NCI-H146 (cell line): Measurements from ENCODE around the gene PKD2.

Source experiments
- DNase-seq: peaks from one replicate; lab custom pipeline; 2025; lab: John Stamatoyannopoulos, UW

The PKD2 gene

DNA sequence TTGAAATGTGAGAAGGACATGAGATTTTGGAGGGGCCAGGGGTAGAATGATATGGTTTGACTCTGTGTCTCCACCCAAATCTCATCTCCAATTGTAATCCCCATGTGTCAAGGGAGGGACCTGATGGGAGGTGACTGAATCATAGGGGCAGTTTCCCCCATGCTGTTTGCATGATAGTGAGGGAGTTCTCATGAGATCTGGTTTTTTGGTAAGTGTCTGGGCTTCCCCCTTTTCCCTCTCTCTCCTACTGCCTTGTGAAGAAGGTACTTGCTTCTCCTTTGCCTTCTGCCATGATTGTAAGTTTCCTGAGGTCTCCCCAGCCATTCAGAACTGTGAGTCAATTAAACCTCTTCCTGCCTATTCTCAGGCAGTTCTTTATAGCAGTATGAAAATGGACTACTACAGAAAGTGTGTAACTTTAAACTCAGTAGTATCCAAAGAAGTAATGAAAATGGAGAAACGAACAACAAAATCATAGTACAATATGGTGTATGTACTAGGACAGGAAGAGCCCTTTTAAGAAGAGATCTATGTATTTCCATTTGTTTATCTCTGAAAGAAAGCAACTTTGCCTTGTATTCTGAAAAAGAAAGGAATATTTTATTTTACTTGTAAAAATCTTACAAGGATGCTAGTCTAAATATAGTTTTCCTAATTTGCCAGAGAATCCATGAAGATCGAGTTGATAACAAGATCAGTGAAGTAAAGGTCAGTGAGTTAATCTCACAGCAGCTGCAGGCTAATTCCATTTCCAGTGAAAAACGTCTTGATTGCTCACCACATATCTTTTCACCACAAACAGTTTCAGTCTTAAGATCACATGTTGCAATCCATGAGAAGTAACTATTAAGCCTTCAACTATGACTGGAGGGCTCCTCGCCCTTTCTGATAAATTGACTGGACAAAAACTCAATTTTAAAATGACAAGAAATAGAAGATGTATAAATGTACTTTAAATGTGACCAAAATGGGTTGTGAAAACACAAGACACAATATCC lies 20.5 kb downstream of the PKD2 start:
- no peak for DNase-seq

DNA sequence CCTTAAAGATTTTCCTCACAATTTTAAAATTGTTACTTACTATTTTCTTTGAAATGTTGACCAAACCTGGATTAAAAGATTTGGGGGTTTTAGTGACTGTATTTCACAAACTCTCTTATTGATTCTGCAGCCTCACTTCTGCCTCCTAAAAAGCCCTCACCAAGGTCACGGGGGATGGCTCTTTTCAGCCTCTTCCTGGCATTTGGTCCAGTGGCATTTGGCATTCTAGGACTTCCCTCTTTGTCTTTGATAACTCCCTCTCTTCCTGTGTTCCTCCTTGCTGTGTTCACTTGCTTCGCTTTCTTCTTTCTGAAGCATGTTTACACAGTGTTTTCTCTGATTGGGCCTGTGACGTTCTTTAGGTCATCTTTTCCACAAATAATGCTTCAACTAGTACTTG lies 21.5 kb downstream of the PKD2 start:
- DNase-seq = no peak

DNA sequence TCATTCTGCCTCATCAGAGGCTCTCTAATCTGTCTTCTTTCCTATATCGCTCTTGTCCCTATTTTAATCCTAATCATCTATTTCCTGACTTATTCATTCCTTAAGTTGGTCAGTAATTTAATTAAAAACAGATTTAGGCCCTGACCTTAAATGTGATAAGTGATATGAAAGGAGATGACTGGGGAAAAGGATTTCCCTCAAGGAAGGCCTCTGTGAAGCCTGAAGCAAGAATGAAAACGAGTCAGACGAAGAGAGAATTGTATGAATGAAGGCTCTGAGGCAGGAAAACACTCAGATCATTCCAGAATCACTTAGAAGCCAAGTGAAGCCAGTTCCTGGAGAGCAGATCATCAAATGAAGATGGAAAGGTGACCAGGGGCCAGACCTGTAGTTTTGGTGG lies 22.1 kb downstream of the PKD2 start:
- no peak for DNase-seq

DNA sequence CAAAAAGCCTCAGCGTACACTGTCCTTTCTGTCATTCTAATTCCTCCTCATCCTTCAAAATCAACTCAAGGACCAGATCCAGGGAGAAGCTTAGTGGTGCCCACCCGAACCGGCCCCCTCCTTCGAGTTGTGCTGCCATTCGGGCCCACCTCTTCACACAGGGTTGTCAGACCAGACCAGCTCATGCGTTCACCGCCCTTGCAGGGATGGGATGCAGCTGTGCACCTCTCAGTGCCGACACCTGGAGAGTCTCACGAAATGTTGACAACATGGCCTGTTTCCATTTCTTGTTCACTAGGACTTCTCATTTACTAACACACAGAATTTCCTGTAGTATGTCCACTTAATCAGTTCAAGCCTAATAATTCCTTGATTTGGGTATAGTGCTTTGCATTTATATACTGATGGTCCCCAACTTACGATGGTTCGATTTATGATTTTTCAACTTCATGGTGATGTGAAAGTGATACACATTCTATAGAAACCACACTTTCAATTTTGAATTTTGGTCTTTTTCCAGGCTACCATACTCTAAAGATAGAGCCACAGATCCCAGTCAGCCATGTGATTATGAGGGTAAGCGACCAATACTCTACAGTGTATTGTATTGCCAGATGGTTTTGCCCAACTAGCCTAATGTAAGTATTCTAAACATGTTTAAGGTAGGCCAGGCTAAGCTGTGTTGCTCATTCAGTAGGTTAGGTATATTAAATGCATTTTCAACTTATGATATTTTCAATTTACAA lies 23.3 kb downstream of the PKD2 start:
- DNase-seq = no peak

DNA sequence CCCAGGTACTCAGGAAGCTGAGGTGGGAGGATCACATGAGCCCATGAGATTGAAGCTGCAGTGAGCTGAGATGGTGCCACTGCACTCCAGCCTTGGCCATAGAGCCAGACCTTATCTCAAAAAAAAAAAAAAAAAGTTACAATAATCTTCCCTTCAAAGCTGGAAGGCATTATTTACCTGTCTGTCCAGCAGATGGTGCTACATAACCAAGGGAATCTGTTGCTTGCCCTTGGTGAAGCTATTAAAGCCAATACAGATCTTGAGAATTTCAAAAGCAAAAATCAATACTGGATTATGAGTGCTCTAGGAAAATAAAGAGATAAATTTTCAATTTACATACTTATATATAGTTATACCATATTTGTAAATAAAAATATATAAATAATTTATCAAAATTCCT lies 25.9 kb downstream of the PKD2 start:
- DNase-seq = peak; percentile 32

DNA sequence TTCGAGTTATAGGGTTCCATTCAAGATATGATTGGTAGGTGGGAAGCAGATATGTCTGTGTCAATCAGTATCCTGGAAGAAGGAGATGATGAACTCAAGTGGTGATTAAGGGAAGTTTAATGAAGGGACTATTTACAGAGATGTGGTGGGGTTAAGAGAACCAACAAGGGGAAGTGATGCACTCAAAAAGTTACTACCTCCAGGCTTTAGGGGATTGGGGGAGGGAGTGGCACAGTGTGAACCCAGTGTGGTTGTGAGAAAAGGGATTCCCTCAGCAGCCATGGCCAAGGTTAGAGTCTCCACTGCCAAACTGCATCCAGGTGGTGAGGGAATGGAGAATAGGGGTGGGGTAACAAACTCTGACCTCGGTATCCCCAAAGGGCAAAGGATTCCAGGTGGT lies 27.9 kb downstream of the PKD2 start:
- no peak for DNase-seq

DNA sequence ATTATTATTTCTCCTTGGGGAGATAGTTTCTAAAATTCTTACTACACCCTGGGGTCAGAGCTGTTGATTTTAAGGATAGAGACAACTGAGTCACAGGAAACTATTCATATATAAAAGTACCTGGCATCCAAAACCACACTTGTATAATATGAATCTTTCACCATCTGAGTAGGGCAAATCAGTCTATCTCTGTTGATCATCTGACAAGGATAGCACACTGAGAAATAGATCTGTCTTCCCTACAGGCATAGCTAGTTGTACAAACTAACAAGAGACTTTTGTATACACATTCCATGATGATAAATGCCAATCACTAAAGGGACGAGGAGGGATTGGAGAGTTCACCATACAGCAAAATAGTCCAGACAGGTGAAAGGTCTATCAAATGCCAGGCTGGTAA lies 30.0 kb downstream of the PKD2 start:
- no peak for DNase-seq

DNA sequence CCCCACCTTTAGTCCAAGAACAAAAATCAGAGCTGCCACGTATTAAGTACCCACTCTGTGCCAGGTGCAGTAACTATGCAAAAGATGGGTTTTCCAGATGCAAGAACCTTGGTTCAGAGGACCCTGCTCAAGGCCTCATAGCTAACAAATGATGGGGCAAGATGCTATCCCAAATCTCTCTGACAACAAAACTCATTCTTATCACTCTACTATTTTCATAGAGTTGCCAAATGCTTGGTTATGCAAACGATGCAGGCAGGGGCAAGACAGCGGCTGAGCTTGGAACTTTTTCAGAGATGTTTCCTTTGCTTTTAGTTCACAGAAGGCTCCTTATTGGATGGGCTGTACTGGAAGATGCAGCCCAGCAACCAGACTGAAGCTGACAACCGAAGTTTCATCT lies 30.5 kb downstream of the PKD2 start:
- no peak for DNase-seq

DNA sequence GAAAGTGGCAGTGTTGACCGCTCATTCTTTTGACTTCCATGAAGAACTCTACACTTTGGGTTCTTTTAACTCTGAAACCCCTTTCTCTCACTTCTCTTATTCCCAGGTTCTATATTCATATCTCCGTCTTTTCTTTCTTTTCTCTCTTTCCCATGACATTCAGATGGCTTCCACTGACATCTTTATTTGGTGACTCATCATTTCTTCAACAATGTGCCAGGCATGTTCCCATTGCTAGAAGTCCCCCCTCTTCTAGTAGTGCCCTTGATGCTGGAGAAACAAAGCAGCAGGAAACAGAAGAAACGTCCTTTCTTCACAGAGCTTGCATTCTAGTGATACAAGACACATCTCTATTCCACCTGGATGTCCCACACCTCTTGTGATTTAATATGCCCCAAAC lies 33.3 kb downstream of the PKD2 start:
- no peak for DNase-seq

DNA sequence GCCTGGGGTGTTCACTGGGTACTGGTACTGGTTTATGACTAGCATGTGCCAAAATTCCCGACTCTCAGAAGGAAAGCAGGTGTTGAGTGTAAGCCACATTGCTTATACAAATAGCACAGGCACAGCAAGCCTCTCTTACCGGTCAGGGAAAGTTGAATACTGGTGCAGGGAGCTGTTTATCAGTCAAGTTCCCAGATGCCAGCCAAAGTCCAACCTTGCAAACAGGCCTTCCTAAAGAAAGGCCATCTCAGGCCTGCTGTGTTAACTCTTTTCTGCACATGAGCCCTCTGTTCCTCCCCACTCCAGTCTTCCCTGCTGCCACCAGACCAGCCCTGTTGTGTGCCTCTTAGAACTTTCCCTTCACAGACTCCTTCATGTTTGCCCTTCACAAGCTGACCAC lies 34.2 kb downstream of the PKD2 start:
- no peak for DNase-seq

DNA sequence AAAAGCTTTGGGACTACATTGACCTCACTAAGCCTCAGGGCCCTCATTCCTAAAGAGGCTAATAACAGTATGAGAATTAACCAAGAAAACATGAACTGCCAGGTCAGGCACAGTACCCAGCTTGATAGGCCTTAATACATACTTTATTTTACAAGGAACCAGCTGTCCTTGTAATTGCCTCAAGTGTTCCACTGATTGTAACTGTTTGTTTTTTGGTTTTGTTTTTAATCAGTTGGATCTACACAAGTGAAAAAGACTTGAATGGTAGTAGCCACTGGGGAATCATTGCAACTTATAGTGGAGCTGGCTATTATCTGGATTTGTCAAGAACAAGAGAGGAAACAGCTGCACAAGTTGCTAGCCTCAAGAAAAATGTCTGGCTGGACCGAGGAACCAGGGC lies 35.6 kb downstream of the PKD2 start:
- DNase-seq = no peak

DNA sequence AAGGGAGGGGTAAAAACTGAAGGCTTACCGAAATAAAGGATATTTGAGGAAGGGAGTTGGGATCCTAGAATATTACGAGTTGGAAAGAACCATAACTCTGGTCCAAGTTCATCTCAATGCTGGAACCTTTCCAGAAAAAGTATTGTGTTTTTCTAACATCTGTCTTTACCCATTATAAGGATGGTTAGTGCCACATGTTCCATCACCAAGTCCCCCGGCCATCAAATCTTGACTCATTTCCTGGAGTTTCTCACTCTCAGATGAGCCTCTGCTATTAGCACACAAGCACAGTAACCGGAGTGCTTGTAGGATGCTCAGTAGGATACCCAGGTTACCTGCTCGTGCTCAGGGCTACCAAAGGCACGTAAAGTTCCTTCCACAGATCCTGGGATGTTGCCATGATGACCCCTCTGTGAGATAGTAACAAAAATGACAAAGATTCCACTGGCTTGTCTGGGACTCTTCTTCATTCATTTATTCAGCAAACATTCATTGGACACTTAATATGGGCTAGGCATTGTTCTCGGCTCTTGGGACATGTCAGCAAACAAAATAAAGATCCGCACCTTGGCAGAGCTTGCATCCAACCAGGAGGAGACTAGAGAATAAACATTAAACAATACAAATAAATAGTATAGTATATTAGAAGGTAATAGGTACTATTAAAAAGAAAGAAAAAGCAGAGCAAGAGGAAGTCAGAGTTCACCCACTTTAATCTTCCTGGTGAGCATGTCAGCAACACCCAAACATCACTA lies 36.3 kb downstream of the PKD2 start:
- DNase-seq = no peak

DNA sequence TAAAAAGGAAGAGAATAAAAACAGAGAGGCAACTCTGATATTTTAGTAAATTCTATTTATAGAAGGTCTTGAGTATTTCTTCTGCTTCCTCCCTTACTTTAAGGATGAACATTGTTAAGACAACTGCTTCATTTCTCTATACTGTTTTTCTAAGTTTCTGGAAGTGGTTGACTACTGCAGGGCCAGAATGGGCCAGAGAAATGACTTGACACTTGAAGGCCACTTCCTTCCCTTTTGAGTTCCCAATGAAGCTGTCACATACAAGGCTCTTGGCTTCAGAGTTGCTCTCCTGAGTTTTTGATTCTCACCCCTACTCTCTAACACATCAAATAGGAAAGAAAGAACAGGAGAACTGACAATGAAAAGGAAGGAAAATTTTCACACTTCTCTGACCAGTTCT lies 37.6 kb downstream of the PKD2 start:
- DNase-seq = no peak

DNA sequence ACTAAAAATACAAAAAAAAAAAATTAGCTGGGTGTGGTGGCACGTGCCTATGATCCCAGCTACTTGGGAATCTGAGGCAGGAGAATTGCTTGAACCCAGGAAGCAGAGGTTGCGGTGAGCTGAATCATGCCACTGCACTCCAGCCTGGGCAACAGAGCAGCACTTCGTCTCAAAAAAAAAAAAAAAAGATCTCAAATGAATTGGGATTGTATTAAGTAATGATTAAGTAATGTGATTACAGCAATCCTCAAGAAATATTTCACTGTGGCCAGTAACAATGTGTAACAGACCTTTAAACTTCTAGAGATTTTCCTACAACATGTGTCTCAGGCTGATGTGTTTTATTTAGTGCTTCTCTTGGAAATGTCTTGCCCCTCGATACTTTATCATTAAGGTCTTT lies 46.8 kb downstream of the PKD2 start:
- no peak for DNase-seq

DNA sequence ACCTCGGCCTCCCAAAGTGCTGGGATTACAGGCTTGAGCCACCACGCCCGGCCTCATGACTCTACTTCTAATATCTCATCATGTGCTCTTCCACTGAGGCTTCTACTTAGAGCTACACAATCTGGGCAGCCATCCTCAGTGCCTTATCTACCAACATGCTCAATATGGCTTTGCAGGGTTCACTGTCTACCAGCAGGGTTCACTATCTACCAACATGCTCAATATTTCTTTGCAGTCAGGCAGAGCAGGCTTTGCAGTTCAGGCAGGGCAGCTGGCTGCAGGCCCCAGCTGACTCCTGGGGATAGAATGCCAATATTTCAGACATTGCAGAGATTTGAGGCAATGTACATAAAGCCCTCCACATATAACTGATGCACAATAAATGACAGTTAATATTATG lies 47.5 kb downstream of the PKD2 start:
- DNase-seq = peak; percentile 1

DNA sequence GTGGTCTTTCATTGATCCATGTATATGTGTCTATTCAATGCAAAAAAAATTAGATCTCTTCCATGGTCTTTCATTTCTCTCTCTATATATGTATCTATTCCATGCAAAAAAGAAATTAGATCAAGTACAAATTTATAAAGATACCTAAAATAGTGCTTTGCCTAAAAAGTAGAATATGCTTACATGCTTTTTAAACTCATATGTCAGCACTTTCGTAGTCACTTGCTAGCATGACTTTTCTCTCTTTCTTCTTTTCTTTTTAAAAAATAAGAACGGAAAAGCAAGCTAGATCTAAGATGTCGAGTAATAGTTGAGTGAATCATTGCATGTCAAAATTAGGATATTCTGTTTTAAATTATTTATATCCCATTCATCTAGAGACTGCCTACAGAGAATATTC lies 50.9 kb downstream of the PKD2 start:
- DNase-seq = no peak

DNA sequence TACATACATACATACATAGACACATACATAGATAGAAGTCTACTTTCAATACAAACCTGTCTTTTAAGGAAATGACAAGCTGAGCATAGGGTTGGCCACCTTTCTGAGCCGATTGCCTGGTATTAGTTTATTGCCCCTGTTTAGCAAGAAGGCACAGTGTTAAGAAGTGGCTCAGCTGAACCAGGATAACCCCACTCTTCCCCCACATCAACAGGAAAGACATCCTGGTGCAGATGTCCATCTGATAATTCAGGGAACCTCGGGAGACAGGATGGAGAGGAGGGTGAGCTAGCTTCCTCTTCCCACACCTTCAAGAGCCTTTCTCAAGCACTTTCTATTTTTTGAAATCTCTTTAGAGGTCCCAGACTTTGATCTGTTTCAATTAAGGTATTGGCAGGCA lies 52.3 kb downstream of the PKD2 start:
- no peak for DNase-seq

DNA sequence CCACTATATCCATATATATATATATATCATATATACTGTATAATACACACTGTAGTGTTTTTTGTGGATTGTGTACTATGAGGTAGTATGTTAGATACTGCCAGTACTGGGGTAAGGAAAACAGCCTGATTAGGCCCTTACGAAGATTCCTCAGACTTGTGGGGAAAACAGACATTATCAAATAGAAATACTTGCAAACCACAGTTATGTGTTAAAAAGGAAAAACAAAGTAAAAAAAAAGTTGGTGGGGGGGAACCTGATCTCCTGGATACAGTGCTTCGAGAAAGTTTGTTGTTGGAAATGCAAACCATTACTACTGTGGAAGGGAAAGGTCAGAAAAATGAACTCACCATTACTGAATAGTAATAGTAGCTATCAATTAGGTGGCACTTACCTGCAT lies 53.0 kb downstream of the PKD2 start:
- DNase-seq = no peak

DNA sequence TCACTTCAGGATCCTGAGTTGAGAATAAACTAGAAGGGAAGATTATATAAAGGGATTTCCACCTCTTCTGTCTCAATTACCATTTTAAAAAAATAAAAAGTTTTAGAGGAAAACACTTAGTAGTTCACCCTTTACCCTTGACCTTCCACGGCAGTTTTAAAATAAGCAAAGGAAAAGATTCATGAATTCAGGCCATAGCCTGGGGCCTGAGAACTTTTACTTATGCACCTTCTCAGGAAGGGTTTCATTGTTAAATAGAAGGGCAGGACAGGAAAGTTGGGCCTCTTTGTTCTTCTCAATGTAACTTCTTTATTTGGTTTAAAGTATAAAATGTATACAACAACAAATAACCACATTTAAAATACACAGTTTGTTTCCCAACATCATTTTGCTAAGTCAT lies 54.9 kb downstream of the PKD2 start:
- DNase-seq = no peak

DNA sequence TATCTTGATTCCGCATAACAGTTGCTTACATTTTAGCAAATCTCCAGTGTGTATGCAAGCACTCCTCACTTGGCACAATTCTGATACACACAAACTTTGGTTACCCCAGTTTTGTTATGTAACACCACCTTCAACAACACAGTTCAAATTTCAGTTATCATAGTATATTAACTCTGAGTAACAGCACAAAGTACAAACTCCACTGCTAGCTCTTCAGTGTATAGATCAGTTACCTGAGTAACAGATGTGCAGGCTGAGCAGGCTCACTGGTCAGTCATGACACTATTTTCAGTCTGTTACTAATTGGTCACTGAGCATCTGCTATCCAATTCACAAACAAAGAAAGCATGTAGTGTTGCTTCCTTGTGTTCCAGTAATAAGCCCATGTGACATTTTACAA lies 55.4 kb downstream of the PKD2 start:
- no peak for DNase-seq

DNA sequence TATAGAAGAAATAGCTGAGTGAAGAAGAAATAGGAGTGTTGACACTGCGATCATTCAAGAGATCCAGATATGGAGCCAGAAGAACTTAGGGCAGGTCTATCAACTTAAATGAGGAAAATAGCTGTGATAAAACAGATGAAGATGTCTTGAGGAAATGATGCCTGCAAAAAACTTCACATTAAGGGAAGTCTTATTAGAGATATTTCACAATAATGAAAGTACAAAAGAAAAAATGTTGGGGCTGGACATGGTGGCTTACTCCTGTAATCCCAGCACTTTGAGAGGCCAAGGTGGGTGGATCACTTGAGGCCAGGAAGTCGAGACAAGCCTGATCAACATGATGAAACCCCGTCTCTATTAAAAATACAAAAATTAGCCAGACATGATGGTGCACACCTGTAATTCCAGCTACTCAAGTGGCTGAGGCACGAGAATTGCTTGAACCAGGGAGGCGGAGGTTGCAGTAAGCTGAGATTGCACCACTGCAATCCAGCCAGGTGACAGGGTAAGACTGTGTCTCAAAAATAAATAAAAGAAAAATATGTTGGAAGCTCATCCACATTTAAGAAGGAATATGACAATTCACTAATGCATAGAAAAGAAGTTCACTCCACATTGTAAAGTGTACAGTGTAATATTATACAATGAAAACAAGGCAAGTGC lies 56.3 kb downstream of the PKD2 start:
- no peak for DNase-seq

DNA sequence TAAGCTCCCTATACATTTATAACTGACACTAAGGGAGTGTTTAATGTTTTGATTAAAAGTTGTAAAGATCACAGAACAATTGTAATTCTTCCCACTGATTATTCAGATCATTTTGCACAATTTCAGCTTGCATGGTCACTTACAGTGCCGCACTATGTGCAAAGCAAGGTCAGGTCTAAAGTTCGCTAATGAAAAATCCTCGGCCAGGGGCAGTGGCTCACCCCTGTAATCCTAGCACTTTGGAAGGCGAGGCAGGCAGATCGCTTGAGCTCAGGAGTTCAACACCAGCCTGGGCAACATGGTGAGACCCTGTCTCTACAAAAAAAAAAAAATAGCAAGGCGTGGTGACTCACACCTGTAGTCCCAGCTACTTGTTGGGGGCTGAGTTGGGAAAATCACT lies 57.0 kb downstream of the PKD2 start:
- no peak for DNase-seq
